GM21447 (cell line): ENCODE results near the gene JAKMIP2.

Experiments used
- ATAC-seq: cut with Tn5 transposase; IDR thresholded peaks from one replicate; pipeline ENCODE4 v1.9.1; 2021; ENCODE audit not compliant: unreplicated experiment

Gene JAKMIP2

GRCh38 chr5:147701468-147701867, 81.1 kb downstream of the JAKMIP2 start:
- ATAC-seq = no peak

- no peak for ATAC-seq
Observed at GRCh38 chr5:147699496-147700088, 82.9 kb downstream of the JAKMIP2 start.

- no peak for ATAC-seq
Observed at GRCh38 chr5:147697380-147697779, 85.1 kb downstream of the JAKMIP2 start.

- ATAC-seq = no peak
Observed at GRCh38 chr5:147694772-147695171, 87.8 kb downstream of the JAKMIP2 start.

GRCh38 chr5:147693233-147693632, 89.3 kb downstream of the JAKMIP2 start:
- ATAC-seq = no peak

- no peak for ATAC-seq
Observed at GRCh38 chr5:147691130-147691529, 91.4 kb downstream of the JAKMIP2 start.

GRCh38 chr5:147690595-147690994, 91.9 kb downstream of the JAKMIP2 start:
- no peak for ATAC-seq

GRCh38 chr5:147689426-147689825, 93.1 kb downstream of the JAKMIP2 start:
- no peak for ATAC-seq

- no peak for ATAC-seq
Observed at GRCh38 chr5:147688656-147689356, 93.7 kb downstream of the JAKMIP2 start.

GRCh38 chr5:147687118-147687517, 95.4 kb downstream of the JAKMIP2 start:
- no peak for ATAC-seq

- ATAC-seq = no peak
Observed at GRCh38 chr5:147686421-147686820, 96.1 kb downstream of the JAKMIP2 start.

GRCh38 chr5:147685993-147686392, 96.5 kb downstream of the JAKMIP2 start:
- ATAC-seq = no peak

- no peak for ATAC-seq
Observed at GRCh38 chr5:147675168-147675567, 107.4 kb downstream of the JAKMIP2 start.

GRCh38 chr5:147674411-147674810, 108.1 kb downstream of the JAKMIP2 start:
- ATAC-seq = no peak

GRCh38 chr5:147673791-147674190, 108.7 kb downstream of the JAKMIP2 start:
- no peak for ATAC-seq

GRCh38 chr5:147673266-147673665, 109.3 kb downstream of the JAKMIP2 start:
- ATAC-seq = no peak

- ATAC-seq = no peak
Observed at GRCh38 chr5:147671365-147671764, 111.2 kb downstream of the JAKMIP2 start.

- no peak for ATAC-seq
Observed at GRCh38 chr5:147670815-147671214, 111.7 kb downstream of the JAKMIP2 start.

GRCh38 chr5:147669169-147669869, 113.2 kb downstream of the JAKMIP2 start:
- ATAC-seq = no peak

GRCh38 chr5:147668385-147668784, 114.1 kb downstream of the JAKMIP2 start:
- no peak for ATAC-seq

GRCh38 chr5:147667363-147667762, 115.2 kb downstream of the JAKMIP2 start:
- ATAC-seq = no peak

GRCh38 chr5:147666419-147666818, 116.1 kb downstream of the JAKMIP2 start:
- no peak for ATAC-seq
